DOHH2 (cell line): ENCODE results near the gene ADAMTS3.

ENCODE experiments used
- EZH2phosphoT487 ChIP-seq: fragments of 200-600 bp; sonication (generic); IDR thresholded peaks from 2 replicates; pipeline ENCODE4 v1.6.1; 2017; ENCODE audit warnings: borderline replicate concordance, mild to moderate bottlenecking, antibody characterized with exemption, low read length, moderate library complexity, mixed read lengths
- TF ChIP-seq, protein P1 (sequence below): fragments of 200-600 bp; sonication (generic); IDR thresholded peaks from one replicate; pipeline ENCODE4 v1.5.1; 2014; ENCODE audit warnings: antibody characterized with exemption, mild to moderate bottlenecking, low read depth, low read length; ENCODE audit not compliant: poor library complexity, severe bottlenecking

DNA sequence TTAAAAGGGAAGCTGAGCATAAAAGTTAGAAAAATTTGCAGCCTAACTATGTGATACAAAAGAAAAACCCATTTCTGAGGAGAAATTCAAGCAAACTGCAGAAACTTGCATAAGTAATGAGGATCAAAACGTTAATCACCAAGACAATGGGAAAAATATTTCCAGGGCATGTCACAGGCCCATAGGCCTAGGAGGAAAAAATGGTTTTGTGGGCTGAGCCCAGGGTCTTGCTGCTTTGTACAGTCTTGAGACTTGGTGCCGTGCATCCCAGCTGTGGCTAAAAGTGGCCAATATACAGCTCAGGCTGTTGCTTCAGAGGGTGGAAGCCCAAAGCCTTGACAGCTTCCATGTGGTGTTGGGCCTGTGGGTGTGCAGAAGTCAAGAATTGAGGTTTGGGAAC is 37.7 kb upstream of the ADAMTS3 start:
- TF ChIP-seq, protein P1, sequence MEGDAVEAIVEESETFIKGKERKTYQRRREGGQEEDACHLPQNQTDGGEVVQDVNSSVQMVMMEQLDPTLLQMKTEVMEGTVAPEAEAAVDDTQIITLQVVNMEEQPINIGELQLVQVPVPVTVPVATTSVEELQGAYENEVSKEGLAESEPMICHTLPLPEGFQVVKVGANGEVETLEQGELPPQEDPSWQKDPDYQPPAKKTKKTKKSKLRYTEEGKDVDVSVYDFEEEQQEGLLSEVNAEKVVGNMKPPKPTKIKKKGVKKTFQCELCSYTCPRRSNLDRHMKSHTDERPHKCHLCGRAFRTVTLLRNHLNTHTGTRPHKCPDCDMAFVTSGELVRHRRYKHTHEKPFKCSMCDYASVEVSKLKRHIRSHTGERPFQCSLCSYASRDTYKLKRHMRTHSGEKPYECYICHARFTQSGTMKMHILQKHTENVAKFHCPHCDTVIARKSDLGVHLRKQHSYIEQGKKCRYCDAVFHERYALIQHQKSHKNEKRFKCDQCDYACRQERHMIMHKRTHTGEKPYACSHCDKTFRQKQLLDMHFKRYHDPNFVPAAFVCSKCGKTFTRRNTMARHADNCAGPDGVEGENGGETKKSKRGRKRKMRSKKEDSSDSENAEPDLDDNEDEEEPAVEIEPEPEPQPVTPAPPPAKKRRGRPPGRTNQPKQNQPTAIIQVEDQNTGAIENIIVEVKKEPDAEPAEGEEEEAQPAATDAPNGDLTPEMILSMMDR, result no peak
- no peak for TF ChIP-seq EZH2phosphoT487
